ENCODE measurements around the gene BPNT1.

Gene BPNT1

DNA sequence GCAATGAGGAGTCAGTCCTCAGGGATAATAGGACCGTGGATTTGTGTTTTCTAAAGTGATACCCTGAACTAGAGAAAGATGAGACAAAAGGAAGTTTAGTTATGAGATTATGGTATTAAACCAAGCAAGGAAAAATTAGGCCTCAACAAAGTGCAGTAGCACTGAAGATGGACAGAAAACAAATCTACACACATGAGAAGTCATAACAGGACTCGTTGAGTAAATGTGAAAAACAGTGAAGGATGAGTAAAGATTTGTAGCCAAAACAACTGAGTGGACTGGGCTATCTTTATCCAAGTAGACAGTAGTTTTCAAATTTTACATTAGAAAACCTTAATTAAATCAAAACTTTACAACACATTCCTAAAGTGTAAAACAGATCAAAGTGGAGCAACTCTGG is 58.3 kb downstream of the BPNT1 start:
- TF ChIP-seq, protein P1, sequence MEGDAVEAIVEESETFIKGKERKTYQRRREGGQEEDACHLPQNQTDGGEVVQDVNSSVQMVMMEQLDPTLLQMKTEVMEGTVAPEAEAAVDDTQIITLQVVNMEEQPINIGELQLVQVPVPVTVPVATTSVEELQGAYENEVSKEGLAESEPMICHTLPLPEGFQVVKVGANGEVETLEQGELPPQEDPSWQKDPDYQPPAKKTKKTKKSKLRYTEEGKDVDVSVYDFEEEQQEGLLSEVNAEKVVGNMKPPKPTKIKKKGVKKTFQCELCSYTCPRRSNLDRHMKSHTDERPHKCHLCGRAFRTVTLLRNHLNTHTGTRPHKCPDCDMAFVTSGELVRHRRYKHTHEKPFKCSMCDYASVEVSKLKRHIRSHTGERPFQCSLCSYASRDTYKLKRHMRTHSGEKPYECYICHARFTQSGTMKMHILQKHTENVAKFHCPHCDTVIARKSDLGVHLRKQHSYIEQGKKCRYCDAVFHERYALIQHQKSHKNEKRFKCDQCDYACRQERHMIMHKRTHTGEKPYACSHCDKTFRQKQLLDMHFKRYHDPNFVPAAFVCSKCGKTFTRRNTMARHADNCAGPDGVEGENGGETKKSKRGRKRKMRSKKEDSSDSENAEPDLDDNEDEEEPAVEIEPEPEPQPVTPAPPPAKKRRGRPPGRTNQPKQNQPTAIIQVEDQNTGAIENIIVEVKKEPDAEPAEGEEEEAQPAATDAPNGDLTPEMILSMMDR (IDR thresholded peaks at IDR 0.05; ENCODE audit: insufficient read depth, low read depth, low read length, missing control alignments), result no peak
- H3K4me3 ChIP-seq (ENCODE audit: low read depth, low read length), result no peak overlapping the region
- DNase-seq (ENCODE audit: low read depth), result no peak

DNA sequence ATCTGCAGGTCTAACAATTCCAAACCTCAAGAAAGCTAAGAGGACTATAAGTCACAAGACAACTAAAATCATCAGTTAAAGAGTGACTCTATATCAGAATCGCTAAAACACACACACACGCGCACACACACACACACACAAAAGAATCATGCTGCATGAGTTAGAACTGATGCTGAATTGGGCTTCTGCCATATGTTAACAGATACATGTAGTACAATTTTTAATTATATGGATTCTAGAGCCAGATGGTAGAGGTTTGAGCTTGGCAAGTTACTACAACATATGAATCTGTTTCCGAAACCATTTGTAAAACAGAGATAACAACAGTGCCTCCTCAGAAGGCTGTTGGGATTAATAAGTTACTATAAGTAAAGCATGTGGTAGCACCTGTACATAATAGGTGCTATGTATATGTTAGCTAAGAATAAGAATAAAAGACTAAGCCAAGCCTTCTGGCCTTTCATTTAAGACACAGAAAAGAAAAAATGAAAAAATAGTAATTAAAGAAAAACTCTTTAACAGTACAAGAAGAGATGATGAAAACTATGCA is 61.2 kb downstream of the BPNT1 start:
- H3K4me3 ChIP-seq (ENCODE audit: low read depth, low read length), result no peak overlapping the region
- no peak for DNase-seq (ENCODE audit: low read depth)
- TF ChIP-seq, protein P1 (IDR thresholded peaks at IDR 0.05; ENCODE audit: insufficient read depth, low read depth, low read length, missing control alignments), result no peak

DNA sequence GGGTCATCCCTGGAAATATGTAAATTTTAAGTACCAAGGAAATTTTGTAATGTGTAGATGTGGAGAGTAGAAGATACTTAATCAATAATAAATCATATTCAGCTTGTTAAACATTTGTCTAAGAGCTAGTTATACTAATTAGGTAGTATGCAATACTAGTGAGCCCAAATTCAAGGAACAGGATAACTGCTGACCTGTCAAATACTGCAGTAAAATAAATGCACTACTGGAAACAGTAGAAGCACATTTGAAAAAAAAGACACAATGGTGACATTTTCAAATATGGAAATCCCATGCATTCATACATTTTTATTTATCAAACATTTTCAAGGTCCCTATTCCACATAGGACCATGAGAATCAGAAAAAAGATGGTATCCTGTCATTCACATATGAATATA is 70.5 kb downstream of the BPNT1 start:
- no peak overlapping the region for H3K4me3 ChIP-seq (ENCODE audit: low read depth, low read length)
- TF ChIP-seq, protein P1 (IDR thresholded peaks at IDR 0.05; ENCODE audit: insufficient read depth, low read depth, low read length, missing control alignments), result no peak
- no peak for DNase-seq (ENCODE audit: low read depth)

DNA sequence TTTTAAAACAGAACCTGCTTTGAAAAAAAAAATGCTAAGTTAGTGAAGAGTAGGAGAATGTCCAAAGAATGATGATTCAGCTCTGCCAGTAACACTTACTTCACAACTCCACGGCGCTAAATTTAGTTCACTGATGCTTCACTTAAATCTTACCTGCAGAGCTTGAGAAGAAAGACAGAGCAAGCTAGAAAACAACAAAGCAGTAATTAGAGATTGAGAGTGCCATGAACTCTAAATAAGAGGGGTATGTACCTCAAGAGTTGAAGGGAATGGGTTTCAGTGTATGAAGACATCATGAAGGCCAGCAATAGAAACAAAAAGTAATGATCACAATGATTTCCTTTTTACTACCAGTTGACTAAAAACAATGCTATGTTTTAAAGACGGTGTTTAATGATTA is 76.1 kb downstream of the BPNT1 start:
- TF ChIP-seq, protein P1 (IDR thresholded peaks at IDR 0.05; ENCODE audit: insufficient read depth, low read depth, low read length, missing control alignments), result no peak
- H3K4me3 ChIP-seq (ENCODE audit: low read depth, low read length), result no peak overlapping the region
- DNase-seq (ENCODE audit: low read depth), result no peak

DNA sequence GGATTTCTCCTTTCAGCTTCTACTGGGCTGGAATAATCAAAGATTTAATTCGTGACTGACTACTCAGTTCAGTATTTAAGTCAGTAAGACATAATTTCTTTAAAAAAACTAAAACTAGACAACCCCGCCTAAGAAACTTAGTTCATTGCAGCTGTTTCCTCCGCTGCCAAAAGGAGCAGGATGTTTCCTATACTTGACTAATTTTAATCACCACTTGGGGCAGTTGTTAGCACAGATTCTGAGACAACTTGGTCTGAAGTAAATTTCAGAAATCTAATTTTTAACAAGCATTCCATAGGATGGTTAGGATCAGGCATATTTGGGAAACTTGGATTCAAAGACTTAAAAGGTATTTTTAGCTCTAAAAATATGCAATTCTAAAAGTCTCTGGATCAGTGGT is 77.3 kb downstream of the BPNT1 start:
- DNase-seq (ENCODE audit: low read depth), result no peak

DNA sequence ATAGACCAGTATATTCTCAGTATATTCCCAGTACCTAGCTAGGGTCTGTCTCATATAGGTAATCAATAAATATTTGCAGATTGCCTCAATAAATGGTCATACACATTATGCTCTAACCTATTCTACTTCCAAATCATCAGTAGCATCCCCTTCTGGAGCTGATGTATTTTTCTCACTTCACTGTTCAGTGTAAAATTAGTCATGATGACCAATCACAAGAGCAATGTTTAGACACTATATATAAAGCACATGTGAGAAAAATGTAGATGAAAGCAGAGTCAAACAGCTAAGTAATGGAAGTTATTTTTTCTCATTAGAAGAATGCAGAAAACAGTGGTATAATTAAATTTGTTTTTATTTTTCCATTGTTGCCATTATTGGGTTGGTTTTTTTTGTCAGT is 78.0 kb downstream of the BPNT1 start:
- TF ChIP-seq, protein P1 (IDR thresholded peaks at IDR 0.05; ENCODE audit: insufficient read depth, low read depth, low read length, missing control alignments), result no peak
- no peak overlapping the region for H3K4me3 ChIP-seq (ENCODE audit: low read depth, low read length)
- no peak for DNase-seq (ENCODE audit: low read depth)

More for the DNA sequence above, 77.3 kb downstream of the BPNT1 start:
- H3K4me3 ChIP-seq (ENCODE audit: low read depth, low read length), result no peak overlapping the region
- TF ChIP-seq, protein P1 (IDR thresholded peaks at IDR 0.05; ENCODE audit: insufficient read depth, low read depth, low read length, missing control alignments), result no peak
